ENCODE measurements around the gene CRYL1. TPM values are rescaled to one million over a fixed set of nuclear protein-coding genes. Genes with fewer than 3 reads are reported as not detected.

CRYL1 gene
- total RNA-seq, 1 experiment from 2014 or later = 3.7 TPM

DNA sequence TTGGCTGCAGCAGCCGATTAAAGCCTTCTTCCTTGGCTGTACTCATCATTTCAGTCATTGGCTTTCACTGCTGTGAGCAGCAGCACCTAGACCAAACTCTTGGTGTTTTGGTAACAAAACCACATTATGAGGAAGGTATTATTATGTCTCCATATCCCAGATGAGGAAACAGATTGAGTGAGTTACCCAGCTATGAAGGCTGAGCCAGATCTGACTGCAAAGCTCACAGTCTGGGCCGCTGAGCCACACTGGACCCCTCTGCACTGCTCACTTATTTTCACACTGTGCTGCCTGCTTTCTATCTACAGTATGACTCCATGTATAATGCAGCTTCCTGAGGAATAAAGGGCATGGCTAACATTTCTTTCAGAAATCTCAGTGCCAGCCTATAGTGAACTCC lies 24.5 kb downstream of the CRYL1 start:
- no peak overlapping the region for H3T11ph ChIP-seq (ENCODE audit: low read length)
- H2BK5ac ChIP-seq (ENCODE audit: insufficient read length, low read length) = no peak overlapping the region
- no peak overlapping the region for H3K23ac ChIP-seq (ENCODE audit: insufficient read length, low read depth, low read length)
- H3K27ac Mint-ChIP-seq = no peak overlapping the region
- no peak overlapping the region for H3K4ac ChIP-seq (ENCODE audit: low read depth, low read length)
- no peaks in the 10 kb centered on the region for H3K23me2 ChIP-seq (ENCODE audit: insufficient read length, low read depth, low read length, poor library complexity, severe bottlenecking)
- no peaks in the 10 kb centered on the region for H3K79me1 ChIP-seq (ENCODE audit: insufficient read depth, low read depth, low read length, poor library complexity, severe bottlenecking)
- H3K4me1 ChIP-seq (ENCODE audit: insufficient read depth, low read length) = no peaks in the 10 kb centered on the region
- no peak overlapping the region for H2AFZ ChIP-seq (ENCODE audit: low read length)
- no peaks in the 10 kb centered on the region for H3K9me3 ChIP-seq (ENCODE audit: control insufficient read depth, low read depth, low read length)
- no peak overlapping the region for H2BK15ac ChIP-seq (ENCODE audit: low read depth, low read length)
- H3K27me3 ChIP-seq (ENCODE audit: insufficient read depth, low read length) = no peaks in the 10 kb centered on the region
- no peak overlapping the region for H3K14ac ChIP-seq (ENCODE audit: insufficient read depth, low read length)
- H3K79me2 ChIP-seq (ENCODE audit: insufficient read depth, low read length) = no peaks in the 10 kb centered on the region
- H4K5ac ChIP-seq (ENCODE audit: insufficient read length, low read depth, low read length) = no peak overlapping the region
- TF ChIP-seq, protein P1, sequence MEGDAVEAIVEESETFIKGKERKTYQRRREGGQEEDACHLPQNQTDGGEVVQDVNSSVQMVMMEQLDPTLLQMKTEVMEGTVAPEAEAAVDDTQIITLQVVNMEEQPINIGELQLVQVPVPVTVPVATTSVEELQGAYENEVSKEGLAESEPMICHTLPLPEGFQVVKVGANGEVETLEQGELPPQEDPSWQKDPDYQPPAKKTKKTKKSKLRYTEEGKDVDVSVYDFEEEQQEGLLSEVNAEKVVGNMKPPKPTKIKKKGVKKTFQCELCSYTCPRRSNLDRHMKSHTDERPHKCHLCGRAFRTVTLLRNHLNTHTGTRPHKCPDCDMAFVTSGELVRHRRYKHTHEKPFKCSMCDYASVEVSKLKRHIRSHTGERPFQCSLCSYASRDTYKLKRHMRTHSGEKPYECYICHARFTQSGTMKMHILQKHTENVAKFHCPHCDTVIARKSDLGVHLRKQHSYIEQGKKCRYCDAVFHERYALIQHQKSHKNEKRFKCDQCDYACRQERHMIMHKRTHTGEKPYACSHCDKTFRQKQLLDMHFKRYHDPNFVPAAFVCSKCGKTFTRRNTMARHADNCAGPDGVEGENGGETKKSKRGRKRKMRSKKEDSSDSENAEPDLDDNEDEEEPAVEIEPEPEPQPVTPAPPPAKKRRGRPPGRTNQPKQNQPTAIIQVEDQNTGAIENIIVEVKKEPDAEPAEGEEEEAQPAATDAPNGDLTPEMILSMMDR (conservative IDR thresholded peaks at IDR 0.05) = no peak
- peaks cover 9% of the 10 kb centered on the region in 2 experiments; a peak in 3 of 4 replicates for H3K4me1 Mint-ChIP-seq
- no peak overlapping the region for H3K9ac ChIP-seq (ENCODE audit: extremely low read depth, insufficient read length, low read length)
- no peak overlapping the region for H3K18ac ChIP-seq (ENCODE audit: insufficient read length, low read depth, low read length)
- H3K56ac ChIP-seq (ENCODE audit: insufficient read length, low read depth, low read length) = no peak overlapping the region
- H3K4me3 Mint-ChIP-seq = no peak overlapping the region
- H2AK5ac ChIP-seq (ENCODE audit: insufficient read length, low read length) = no peak overlapping the region
- peaks cover 4 to 13% (median 8%) of the 10 kb centered on the region in 3 experiments; a peak in 6 of 7 replicates for H3K36me3 Mint-ChIP-seq (ENCODE audit: insufficient read depth in 1 of 3, low read depth in 3 of 3)
- H3K4me2 ChIP-seq (ENCODE audit: insufficient read depth, insufficient read length, low read length) = no peak overlapping the region
- no peak overlapping the region for H2BK120ac ChIP-seq (ENCODE audit: low read depth, low read length, poor library complexity, severe bottlenecking)
- H4K91ac ChIP-seq (ENCODE audit: insufficient read length, low read depth, low read length) = no peak overlapping the region
- no peak overlapping the region for H2BK12ac ChIP-seq (ENCODE audit: insufficient read length, low read depth, low read length)
- H3K27ac ChIP-seq (ENCODE audit: insufficient read length, low read depth, low read length) = no peak overlapping the region
- H4K20me1 ChIP-seq (ENCODE audit: control insufficient read depth, insufficient read depth, insufficient read length) = no peaks in the 10 kb centered on the region
- no CpG with 5 or more reads among the region's 2 CpGs for WGBS (ENCODE audit: extremely low coverage, insufficient read length, low lambda C conversion rate)
- DNase-seq = no peak
- no peak overlapping the region for H2BK20ac ChIP-seq (ENCODE audit: low read depth, low read length, poor library complexity, severe bottlenecking)
- H4K8ac ChIP-seq (replicated peaks; ENCODE audit: insufficient read length, low read depth, low read length) = no peak overlapping the region
- H3K9me3 Mint-ChIP-seq = peaks cover 8 to 22% of the 10 kb centered on the region in 2 experiments; a peak in 4 of 5 replicates
- H3K27me3 Mint-ChIP-seq (ENCODE audit: low read depth) = no peaks in the 10 kb centered on the region; the same call in 1 of the 2 replicates
